MG63 (cell line): ENCODE results near the gene PALM2AKAP2. TPM values are rescaled to one million over a fixed set of nuclear protein-coding genes. Genes with fewer than 3 reads are reported as not detected.
A peak's percentile ranks its signal among the peaks of the same experiment; 100 is the strongest.

Experiments
- DNase-seq: peaks from one replicate; pipeline ENCODE4 v3.0.0-alpha.2; 2020
- H3K27me3 ChIP-seq: fragments of 250-450 bp; sonication (Bioruptor Pico); 2 replicates; pipeline ENCODE4 v1.5.1; 2020; ENCODE audit warnings: mild to moderate bottlenecking, moderate library complexity
- H3K36me3 ChIP-seq: fragments of 250-450 bp; sonication (Bioruptor Pico); 2 replicates; pipeline ENCODE4 v1.5.1; 2020; ENCODE audit warnings: mild to moderate bottlenecking, moderate library complexity
- H3K4me3 ChIP-seq: fragments of 250-450 bp; sonication (Bioruptor Pico); 2 replicates; pipeline ENCODE4 v1.5.1; 2020; ENCODE audit warnings: mild to moderate bottlenecking, moderate library complexity
- H3K9me3 ChIP-seq: fragments of 250-450 bp; sonication (Bioruptor Pico); 2 replicates; pipeline ENCODE4 v1.5.1; 2020; ENCODE audit warnings: mild to moderate bottlenecking, moderate library complexity
- total RNA-seq: library from RNA; depleted of rRNA; stranded (reverse); fragments of >200 nt; shearing (Covaris generic); gene quantifications from 2 replicates; pipeline ENCODE4 v1.2.3, GENCODE V29; 2014; ENCODE audit warnings: low replicate concordance; rRNA removed

PALM2AKAP2 gene
- total RNA-seq = 0.07 and 0.56 TPM in 2 replicates

- peak; percentile 67 for DNase-seq
- Histone ChIP-seq H3K27me3 (peaks cover 2% of the 10 kb centered on the region; the same call in 1 of the 2 replicates), H3K4me3 (peak within 1 kb of the TSS; percentile 58), H3K36me3 (no peaks in the 10 kb centered on the region), H3K9me3 (no peaks in the 10 kb centered on the region)
Measured at GRCh38 chr9:109779711-109780452, at the start of gene PALM2AKAP2. TSS of gene PALM2AKAP2 (plus strand) at chr9:109780198. CDS start at chr9:109780489, 291 bp downstream.

- peaks cover 24% of the 10 kb centered on the region for H3K27me3 ChIP-seq
- no peak overlapping the region for H3K4me3 ChIP-seq
- peak; percentile 23 for DNase-seq
- H3K36me3 ChIP-seq = no peaks in the 10 kb centered on the region
- H3K9me3 ChIP-seq = no peaks in the 10 kb centered on the region
Measured at GRCh38 chr9:109730228-109730627, 49.8 kb upstream of the PALM2AKAP2 start.

- H3K27me3 ChIP-seq = peaks cover 2% of the 10 kb centered on the region
- no peak overlapping the region for H3K4me3 ChIP-seq
- no peaks in the 10 kb centered on the region for H3K36me3 ChIP-seq
- DNase-seq = no peak
- no peaks in the 10 kb centered on the region for H3K9me3 ChIP-seq
Measured at GRCh38 chr9:109733690-109734089, 46.3 kb upstream of the PALM2AKAP2 start.

GRCh38 chr9:109734814-109735213 lies 45.2 kb upstream of the PALM2AKAP2 start:
- no peaks in the 10 kb centered on the region for H3K36me3 ChIP-seq
- peaks cover 2% of the 10 kb centered on the region for H3K27me3 ChIP-seq
- H3K4me3 ChIP-seq = no peak overlapping the region
- H3K9me3 ChIP-seq = no peaks in the 10 kb centered on the region
- DNase-seq = no peak

GRCh38 chr9:109735801-109736200 lies 44.2 kb upstream of the PALM2AKAP2 start:
- no peaks in the 10 kb centered on the region for H3K9me3 ChIP-seq
- peaks cover 2% of the 10 kb centered on the region for H3K27me3 ChIP-seq
- DNase-seq = no peak
- H3K36me3 ChIP-seq = no peaks in the 10 kb centered on the region
- H3K4me3 ChIP-seq = no peak overlapping the region

GRCh38 chr9:109737295-109737694 lies 42.7 kb upstream of the PALM2AKAP2 start:
- H3K27me3 ChIP-seq = peaks cover 2% of the 10 kb centered on the region; the same call in 1 of the 2 replicates
- no peak overlapping the region for H3K4me3 ChIP-seq
- DNase-seq = no peak

GRCh38 chr9:109739760-109740159 lies 40.2 kb upstream of the PALM2AKAP2 start:
- peaks cover 9% of the 10 kb centered on the region; the same call in 1 of the 2 replicates for H3K27me3 ChIP-seq
- no peak for DNase-seq
- no peak overlapping the region for H3K4me3 ChIP-seq
- no peaks in the 10 kb centered on the region for H3K36me3 ChIP-seq
- H3K9me3 ChIP-seq = no peaks in the 10 kb centered on the region

More at GRCh38 chr9:109737295-109737694, 42.7 kb upstream of the PALM2AKAP2 start:
- no peaks in the 10 kb centered on the region for H3K9me3 ChIP-seq
- H3K36me3 ChIP-seq = no peaks in the 10 kb centered on the region

GRCh38 chr9:109742776-109743348 lies 37.1 kb upstream of the PALM2AKAP2 start:
- H3K4me3 ChIP-seq = no peak overlapping the region
- DNase-seq = no peak
- peaks cover 9% of the 10 kb centered on the region; the same call in 1 of the 2 replicates for H3K27me3 ChIP-seq
- H3K36me3 ChIP-seq = no peaks in the 10 kb centered on the region
- H3K9me3 ChIP-seq = no peaks in the 10 kb centered on the region

- Histone ChIP-seq H3K4me3 (no peak overlapping the region), H3K9me3 (no peaks in the 10 kb centered on the region; the same call in 1 of the 2 replicates), H3K27me3 (peaks cover 9% of the 10 kb centered on the region; the same call in 1 of the 2 replicates), H3K36me3 (no peaks in the 10 kb centered on the region)
- DNase-seq = no peak
Measured at GRCh38 chr9:109743696-109744095, 36.3 kb upstream of the PALM2AKAP2 start.

- no peak overlapping the region for H3K4me3 ChIP-seq
- no peaks in the 10 kb centered on the region; the same call in 1 of the 2 replicates for H3K9me3 ChIP-seq
- H3K27me3 ChIP-seq = peaks cover 9% of the 10 kb centered on the region; the same call in 1 of the 2 replicates
- peak; percentile 84 for DNase-seq
- H3K36me3 ChIP-seq = no peaks in the 10 kb centered on the region
Measured at GRCh38 chr9:109745335-109746283, 34.4 kb upstream of the PALM2AKAP2 start.

GRCh38 chr9:109751253-109751652 lies 28.7 kb upstream of the PALM2AKAP2 start:
- DNase-seq = peak; percentile 19
- Histone ChIP-seq H3K27me3 (peaks cover 4% of the 10 kb centered on the region), H3K9me3 (no peaks in the 10 kb centered on the region; the same call in 1 of the 2 replicates), H3K36me3 (no peaks in the 10 kb centered on the region), H3K4me3 (no peak overlapping the region)

- Histone ChIP-seq H3K9me3 (no peaks in the 10 kb centered on the region; the same call in 1 of the 2 replicates), H3K36me3 (no peaks in the 10 kb centered on the region), H3K4me3 (no peak overlapping the region), H3K27me3 (peaks cover 6% of the 10 kb centered on the region)
- DNase-seq = no peak
Measured at GRCh38 chr9:109753308-109753707, 26.7 kb upstream of the PALM2AKAP2 start.

- no peak overlapping the region for H3K4me3 ChIP-seq
- no peaks in the 10 kb centered on the region for H3K36me3 ChIP-seq
- peaks cover 12% of the 10 kb centered on the region for H3K27me3 ChIP-seq
- DNase-seq = no peak
- no peaks in the 10 kb centered on the region for H3K9me3 ChIP-seq
Measured at GRCh38 chr9:109755040-109755439, 25.0 kb upstream of the PALM2AKAP2 start.

GRCh38 chr9:109759589-109759988 lies 20.4 kb upstream of the PALM2AKAP2 start:
- Histone ChIP-seq H3K27me3 (peaks cover 15% of the 10 kb centered on the region), H3K4me3 (no peak overlapping the region), H3K9me3 (no peaks in the 10 kb centered on the region), H3K36me3 (no peaks in the 10 kb centered on the region)
- DNase-seq = no peak

GRCh38 chr9:109765278-109765677 lies 14.7 kb upstream of the PALM2AKAP2 start:
- Histone ChIP-seq H3K9me3 (no peaks in the 10 kb centered on the region), H3K27me3 (peaks cover 5% of the 10 kb centered on the region), H3K36me3 (no peaks in the 10 kb centered on the region), H3K4me3 (no peak overlapping the region)
- no peak for DNase-seq

- DNase-seq = no peak
- no peak overlapping the region for H3K4me3 ChIP-seq
- no peaks in the 10 kb centered on the region for H3K9me3 ChIP-seq
- no peaks in the 10 kb centered on the region for H3K36me3 ChIP-seq
- H3K27me3 ChIP-seq = peaks cover 2% of the 10 kb centered on the region; the same call in 1 of the 2 replicates
Measured at GRCh38 chr9:109765830-109766229, 14.2 kb upstream of the PALM2AKAP2 start.
